ENCODE measurements around the gene DHRS2. TPM values are rescaled to one million over a fixed set of nuclear protein-coding genes. Genes with fewer than 3 reads are reported as not detected.

Gene DHRS2
- total and polyA plus RNA-seq, 2 of the 13 experiments (the other 11 are each of a cell fraction or from before 2014, with no cell fraction given): 1,621 to 3,021 TPM

- peak; percentile 71; the same call in 1 of the 2 replicates for TF ChIP-seq NFAT5 (CRISPR knock-in tag; IDR thresholded peaks at IDR 0.05)
- peak; percentile 97 for TF ChIP-seq ZNF20 (CRISPR knock-in tag; IDR thresholded peaks at IDR 0.05)
- TF ChIP-seq STAT6 (CRISPR knock-in tag; IDR thresholded peaks at IDR 0.05; ENCODE audit: borderline replicate concordance): peak; percentile 81
- peak; percentile 58; the same call in 1 of the 2 replicates for TF ChIP-seq MAZ (IDR thresholded peaks at IDR 0.05; ENCODE audit: borderline replicate concordance, low read depth, low read length)
- peak; percentile 41; the same call in 1 of the 2 replicates for TF ChIP-seq MAZ (CRISPR knock-in tag; IDR thresholded peaks at IDR 0.05; ENCODE audit: low read depth)
- TF ChIP-seq GZF1 (CRISPR knock-in tag; IDR thresholded peaks at IDR 0.05): peak; percentile 81; the same call in 1 of the 2 replicates
- peak; percentile 72; the same call in 1 of the 2 replicates for TF ChIP-seq ZNF773 (CRISPR knock-in tag; IDR thresholded peaks at IDR 0.05; ENCODE audit: borderline replicate concordance)
- TF ChIP-seq ZSCAN5A (CRISPR knock-in tag; IDR thresholded peaks at IDR 0.05; ENCODE audit: borderline replicate concordance): peak; percentile 90; the same call in 1 of the 2 replicates
- TF ChIP-seq KDM2A (CRISPR knock-in tag; IDR thresholded peaks at IDR 0.05; ENCODE audit: borderline replicate concordance, low read depth): peak; percentile 47; the same call in 1 of the 2 replicates
- peak; percentile 87 for TF ChIP-seq ZBTB34 (CRISPR knock-in tag; IDR thresholded peaks at IDR 0.05)
- TF ChIP-seq ZNF124 (CRISPR knock-in tag; IDR thresholded peaks at IDR 0.05): peak; percentile 73; the same call in 1 of the 2 replicates
- TF ChIP-seq ELF4 (CRISPR knock-in tag; IDR thresholded peaks at IDR 0.05; ENCODE audit: borderline replicate concordance): peak; percentile 65; the same call in 1 of the 2 replicates
- TF ChIP-seq ATAD3A (CRISPR knock-in tag; IDR thresholded peaks at IDR 0.05): peak; percentile 59; the same call in 1 of the 2 replicates
- 0 out of 2 replicates have a peak, but pooled peaks have one; percentile 16 for TF ChIP-seq PAX8 (CRISPR knock-in tag; IDR thresholded peaks at IDR 0.05; ENCODE audit: borderline replicate concordance)
- peak; percentile 84 for TF ChIP-seq IKZF5 (CRISPR knock-in tag; IDR thresholded peaks at IDR 0.05)
- TF ChIP-seq KDM1A (CRISPR knock-in tag; IDR thresholded peaks at IDR 0.05): peak; percentile 76
These were observed 26.6 kb upstream of the DHRS2 start (continued) for GRCh38 chr14:23609411-23610089.

Measured in HepG2 (cell line).